NOMO-1 treated with dmso at 0.1 percent for 144 hours (cell line): Measurements from ENCODE around the gene MAU2.

Experiments
- DNase-seq: peaks from one replicate; lab custom pipeline; 2025; ENCODE audit not compliant: unreplicated experiment; lab: John Stamatoyannopoulos, UW

MAU2 gene, protein sequence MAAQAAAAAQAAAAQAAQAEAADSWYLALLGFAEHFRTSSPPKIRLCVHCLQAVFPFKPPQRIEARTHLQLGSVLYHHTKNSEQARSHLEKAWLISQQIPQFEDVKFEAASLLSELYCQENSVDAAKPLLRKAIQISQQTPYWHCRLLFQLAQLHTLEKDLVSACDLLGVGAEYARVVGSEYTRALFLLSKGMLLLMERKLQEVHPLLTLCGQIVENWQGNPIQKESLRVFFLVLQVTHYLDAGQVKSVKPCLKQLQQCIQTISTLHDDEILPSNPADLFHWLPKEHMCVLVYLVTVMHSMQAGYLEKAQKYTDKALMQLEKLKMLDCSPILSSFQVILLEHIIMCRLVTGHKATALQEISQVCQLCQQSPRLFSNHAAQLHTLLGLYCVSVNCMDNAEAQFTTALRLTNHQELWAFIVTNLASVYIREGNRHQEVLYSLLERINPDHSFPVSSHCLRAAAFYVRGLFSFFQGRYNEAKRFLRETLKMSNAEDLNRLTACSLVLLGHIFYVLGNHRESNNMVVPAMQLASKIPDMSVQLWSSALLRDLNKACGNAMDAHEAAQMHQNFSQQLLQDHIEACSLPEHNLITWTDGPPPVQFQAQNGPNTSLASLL

DNA sequence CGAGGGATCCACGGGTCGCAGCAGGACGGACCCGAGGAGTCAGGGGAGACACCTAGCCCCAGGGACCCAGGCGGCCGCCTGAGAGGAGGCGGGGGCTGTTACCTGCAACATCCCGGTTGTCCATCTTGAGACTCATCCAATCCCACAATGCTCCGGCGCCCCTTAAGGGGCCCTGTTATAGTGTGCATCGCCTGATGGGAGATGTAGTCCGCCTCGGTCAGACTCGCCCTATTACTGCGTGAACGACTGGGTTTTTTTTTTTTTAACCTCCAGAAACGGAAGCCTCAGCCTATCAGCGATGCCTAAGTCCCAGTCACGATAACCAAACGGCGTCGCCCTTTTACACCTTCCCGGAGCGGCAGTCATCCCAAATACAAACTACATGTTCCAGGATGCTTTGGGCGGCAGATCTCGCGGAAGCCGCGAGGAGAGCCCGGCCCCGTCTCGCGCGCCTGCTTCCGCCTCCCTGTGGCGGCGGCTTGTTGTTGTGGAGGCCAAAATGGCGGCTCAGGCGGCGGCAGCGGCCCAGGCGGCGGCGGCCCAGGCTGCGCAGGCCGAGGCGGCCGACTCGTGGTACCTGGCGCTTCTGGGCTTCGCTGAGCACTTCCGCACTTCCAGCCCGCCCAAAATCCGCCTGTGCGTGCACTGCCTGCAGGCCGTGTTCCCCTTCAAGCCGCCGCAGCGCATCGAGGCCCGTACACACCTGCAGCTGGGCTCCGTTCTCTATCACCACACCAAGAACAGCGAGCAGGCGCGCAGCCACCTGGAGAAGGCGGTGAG is at the start of gene MAU2, which contains the start of gene SUGP1:
Gene MAU2, plus strand, starts transcription at position 469 of the 780 bp plus-strand sequence. Its CDS starts 31 bp downstream, at position 500.
Gene SUGP1, minus strand, starts transcription at position 149 of the 780 bp plus-strand sequence. Its CDS starts 13 bp downstream, at position 136.
- peak; percentile 96 for DNase-seq

DNA sequence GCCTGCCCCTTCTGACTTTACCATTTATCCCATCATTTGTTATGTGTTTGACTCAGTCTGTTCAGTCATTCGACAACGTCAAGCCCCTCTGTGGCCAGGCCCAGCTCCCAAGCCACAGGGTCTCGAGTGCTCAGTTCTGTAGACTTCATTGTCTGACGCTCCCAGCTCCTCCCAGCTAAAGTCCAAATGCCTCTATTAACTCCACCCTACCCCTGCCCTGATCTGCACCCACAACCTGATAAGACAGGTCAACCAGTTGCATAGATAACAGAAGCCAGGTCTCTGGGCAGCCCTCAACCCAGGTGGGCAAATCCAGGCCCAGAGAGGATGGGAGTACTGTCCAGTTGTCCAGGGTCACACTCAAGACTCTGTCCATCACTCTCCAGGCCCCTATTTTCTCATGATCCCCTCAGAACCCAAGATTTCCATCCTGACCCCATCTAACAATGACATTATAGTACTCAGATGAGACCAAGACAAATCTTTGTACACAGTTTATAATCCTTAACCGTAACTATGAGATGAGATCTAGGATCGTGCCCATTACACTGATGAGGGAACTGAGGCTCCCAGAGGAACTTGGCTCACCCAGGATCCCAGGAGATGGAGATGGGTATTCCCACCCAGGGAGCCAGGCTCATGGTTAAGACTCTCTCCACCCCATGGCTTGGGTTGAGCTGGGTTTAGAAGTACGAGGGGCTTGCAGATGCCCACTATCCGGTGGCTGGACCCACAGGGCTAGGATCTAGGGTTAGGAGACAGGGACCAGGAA is 48.6 kb upstream of the MAU2 start:
- DNase-seq = no peak

DNA sequence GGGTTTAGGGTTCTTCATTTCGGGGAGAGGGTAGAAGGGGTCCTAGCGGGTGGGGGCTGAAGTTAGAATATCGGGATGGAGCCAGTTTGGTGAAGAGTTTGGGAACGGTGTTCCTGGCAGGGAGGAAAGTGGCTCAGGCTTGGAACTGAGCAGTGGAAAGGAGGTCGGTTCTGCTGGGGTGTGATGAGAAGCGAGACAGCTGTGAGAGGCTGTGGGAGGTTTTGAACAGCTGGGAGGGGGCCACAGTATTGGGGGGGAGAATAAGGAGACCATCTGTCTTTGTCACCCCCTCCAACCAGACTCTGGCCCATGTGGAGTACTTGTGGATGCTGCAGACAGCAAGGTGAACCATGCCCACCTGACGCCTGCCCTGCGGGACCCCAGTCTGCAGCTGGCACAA is 46.5 kb upstream of the MAU2 start:
- DNase-seq = no peak

DNA sequence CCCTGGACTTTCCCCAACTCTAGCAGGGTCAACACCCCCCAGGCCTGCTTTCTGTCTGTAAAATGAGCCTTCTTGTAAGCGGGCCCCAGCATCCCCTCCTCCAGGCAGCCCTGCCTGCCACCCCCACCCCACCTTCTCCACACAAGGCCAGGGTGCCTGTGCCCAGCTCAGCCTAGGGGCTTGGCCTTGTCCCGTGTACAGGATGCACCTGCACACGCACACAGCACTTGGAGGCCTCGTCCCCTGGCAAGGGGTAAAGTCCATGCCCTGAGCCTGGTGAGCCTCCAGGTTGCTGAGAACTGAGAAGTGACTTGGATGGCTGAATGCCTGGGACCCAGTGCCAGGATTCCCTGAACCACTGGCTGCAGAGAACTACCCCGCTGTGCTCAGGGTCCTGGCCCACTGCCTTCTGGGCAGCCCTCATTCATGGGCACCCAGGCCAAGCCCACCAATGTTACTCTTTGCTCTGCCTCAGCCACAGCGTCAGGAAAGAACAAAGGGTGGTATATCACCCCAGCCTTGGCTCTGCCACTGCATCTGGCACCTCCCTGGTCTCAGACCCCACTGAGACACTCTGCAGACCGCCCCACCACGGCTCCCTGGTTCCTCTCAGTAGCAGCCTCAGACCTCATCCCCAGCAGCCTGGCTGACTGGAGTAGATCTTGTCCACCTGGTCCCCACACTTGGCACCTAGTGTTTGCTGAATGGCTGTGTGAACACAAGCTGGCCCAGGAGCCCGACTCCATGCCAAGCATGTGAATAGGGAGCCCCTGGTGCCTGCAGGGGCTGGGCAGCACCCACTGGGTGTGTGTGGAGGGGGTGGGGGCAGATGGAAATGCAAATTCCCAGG is 45.7 kb upstream of the MAU2 start:
- no peak for DNase-seq

DNA sequence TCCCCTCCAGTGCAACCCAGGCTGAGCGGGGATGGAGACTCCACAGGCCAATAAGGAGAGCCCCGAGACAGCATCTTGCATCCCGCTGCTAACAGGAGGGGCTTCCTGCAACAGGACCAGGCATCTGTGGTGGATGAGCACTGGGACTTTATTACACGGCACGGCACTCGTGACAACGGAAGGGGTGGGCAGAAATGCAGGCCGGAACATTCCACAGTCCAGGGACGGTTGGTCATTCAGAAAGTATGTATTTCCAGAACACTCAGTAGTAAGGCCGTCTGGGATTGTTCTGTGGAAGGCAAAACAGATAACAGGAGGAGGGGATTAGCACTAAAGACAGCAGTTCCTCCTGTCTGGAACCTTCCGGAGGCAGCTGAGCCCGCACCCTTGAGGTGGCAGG is 44.2 kb upstream of the MAU2 start:
- no peak for DNase-seq

DNA sequence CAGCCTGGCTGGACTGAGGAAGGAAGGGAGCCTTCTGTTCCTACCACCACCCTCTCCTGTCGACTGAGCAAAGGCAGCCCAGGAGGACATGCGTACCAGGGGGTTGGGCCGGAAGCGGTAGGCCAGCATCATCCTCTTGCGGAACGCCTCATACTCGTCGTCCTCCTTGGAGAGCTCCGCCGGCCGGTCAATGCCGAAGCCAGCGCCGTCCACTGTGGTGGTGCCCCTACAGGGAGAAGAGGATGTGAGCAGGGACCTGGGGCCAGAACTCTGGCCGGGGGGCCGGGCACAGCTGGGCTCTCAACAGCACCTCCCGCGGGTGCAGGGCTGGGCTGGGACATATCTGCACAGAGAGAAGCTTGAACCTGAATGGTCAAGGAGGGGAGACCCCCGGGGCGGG is 43.8 kb upstream of the MAU2 start:
- no peak for DNase-seq

DNA sequence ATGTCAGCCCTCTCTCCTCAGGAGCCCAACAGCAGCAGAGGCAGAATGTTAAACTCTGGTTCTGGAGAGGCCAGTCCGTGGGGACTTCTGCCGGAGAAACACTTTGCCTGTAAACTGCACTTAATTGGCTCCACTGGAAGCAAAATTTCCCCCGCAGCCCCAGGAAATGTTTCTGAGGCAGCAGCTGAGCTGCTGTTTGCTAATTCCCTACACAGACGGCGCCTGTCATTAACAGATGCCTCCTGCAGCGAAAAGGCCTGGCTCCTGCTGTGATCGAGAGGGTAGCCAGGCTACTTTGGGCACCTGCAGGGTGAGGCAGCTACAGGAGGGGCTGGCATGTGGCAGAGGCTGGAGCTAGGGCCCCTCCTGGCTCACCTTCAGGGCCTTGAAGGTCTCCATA is 42.3 kb upstream of the MAU2 start:
- DNase-seq = no peak

DNA sequence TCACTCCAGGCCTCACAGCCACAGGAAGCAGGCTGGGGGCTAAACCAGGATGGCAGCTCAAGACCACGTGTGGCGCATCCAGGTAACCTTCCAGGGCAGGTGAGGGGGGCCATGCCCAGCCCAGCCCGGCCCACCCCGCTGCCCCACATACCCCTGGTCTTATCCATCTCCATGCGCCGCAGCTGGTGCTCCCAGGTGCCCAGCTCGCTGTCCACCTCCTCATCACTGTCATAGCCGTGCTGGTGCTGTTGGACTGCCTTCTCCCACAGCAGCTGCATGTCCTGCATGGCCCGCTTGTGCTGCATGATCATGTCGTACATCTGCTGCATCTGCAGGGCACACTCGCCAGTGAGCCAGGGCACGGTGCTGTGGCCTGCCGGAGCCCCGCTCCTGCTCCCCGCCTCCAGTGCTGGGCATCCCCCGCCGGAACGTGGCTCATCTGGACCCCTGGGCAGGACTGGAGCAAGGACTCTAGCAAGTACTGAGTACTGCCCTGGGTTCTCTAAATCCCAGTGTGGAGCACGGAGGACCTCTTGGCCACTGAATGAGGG is 41.5 kb upstream of the MAU2 start:
- DNase-seq = no peak

DNA sequence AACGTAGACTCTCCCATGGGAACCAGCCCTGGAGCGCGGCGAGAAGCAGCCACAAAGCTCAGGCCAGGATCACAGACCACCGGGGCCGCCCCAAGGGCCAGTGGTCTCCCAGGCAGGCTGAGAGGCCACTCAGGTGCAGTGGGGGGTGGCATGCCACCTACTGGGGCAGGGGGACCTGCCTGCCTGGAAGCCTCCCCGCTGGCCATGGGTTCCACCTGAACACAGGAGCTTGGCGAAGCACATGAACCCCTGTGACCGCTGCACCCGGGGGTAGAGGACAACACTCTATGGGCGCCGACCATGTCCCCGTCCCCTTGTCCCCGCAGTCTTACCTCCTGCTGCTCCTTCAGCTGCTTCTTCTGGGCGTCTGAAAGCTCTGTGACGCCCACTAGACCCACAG is 40.8 kb upstream of the MAU2 start:
- DNase-seq = no peak

DNA sequence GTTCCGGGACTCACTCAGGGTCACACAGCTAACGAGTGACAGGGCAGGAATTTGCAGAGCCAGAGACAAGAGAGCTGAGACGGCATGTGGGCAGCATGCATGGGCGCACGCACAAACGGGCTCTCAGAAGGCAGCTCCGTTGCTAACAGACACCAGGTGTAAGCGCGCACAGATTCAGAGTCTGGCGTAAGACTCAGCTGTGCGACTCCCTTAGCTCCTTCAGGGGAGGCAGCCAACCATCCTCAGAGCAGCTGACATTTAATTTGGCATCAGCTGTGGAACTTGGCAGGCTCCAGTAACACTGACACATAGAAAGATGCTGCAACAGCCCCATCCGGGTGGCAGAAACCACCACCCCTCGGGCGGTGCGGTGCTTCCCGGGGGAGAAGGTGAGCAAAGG is 40.1 kb upstream of the MAU2 start:
- no peak for DNase-seq

DNA sequence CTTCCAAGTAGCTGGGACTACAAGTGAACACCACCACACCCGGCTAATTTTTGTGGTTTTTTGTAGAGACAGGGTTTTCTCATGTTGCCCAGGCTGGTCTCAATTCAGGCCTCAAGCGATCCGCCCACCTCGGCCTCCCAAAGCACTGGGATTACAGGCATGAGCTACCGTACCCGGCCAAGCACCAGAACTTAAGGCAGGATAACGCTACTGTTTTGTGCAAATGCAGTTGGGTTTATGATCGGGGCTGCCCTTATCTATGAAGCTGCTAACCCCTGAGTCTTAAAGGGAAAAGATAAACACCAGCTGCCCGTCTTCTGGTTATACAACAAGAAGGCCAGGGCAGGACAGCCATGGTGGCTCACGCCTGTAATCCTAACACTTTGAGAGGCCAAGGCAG is 34.9 kb upstream of the MAU2 start:
- DNase-seq = no peak

DNA sequence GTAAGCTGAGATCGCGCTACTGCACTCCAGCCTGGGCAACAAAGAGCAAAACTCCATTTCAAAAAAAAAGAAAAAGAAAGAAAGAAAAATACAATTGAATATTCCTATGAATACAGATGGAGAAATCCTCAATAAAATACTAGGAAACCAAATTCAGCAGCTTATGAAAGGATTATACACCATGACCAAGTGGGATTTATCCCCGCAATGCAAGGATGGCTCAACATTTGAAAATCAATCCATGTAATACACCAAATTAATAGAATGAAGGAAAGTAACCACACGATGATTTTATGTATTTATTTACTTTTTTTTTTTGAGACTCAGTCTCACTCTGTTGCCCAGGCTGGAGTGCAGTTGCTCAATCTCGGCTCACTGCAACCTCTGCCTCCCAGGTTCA is 28.0 kb upstream of the MAU2 start:
- no peak for DNase-seq

DNA sequence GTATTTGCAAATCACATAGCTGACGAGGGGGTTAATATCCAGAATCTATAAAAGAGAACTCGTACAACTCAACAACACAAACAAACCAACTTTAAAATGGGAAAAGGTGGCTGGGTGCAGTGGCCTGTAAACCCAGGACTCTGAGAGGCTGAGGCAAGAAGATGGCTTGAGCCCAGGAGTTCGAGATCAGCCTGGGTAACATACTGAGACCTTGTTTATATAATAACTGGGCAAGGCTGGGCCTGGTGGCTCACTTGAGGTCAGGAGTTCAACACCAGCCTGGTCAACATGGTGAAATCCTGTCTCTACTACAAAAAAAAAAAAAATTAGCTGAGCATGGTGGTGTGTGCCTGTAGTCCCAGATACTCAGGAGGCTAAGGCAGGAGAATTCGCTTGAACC is 25.7 kb upstream of the MAU2 start:
- no peak for DNase-seq

DNA sequence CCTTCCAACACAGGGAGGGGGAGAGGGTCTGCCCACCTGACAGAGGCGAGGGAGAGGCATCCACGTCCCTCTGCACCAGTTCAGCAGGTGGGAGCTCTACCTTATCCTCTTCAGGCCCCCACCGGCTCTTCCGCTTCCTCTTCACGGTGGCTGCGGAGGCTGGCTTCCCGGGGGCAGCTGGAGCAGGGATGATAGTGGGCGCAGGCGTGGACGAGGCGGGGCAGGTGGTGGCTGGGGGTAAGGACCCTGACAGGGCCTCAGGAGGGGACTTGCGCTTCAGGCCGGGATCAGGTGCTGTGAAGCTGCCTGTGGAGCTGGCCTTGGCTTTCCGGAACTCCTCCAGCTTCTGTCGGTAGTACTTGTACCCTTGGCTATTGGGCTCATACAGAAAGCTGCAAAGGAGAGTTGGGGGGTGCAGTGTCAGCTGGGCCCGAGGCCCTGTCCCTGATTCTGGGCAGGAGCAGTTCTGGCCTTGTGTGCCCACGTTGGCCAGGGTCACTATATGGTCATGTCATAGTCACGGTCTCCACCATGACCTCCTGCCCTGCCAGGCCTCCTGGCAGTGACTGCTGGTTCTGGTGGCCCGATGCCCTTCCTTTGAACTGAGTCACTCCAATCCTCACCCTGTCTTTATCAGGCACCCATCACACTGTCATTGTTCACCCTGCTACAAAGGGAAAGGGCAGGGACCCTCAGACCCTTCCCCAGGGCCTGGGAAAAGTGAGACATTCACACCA is 23.5 kb upstream of the MAU2 start:
- DNase-seq = no peak

DNA sequence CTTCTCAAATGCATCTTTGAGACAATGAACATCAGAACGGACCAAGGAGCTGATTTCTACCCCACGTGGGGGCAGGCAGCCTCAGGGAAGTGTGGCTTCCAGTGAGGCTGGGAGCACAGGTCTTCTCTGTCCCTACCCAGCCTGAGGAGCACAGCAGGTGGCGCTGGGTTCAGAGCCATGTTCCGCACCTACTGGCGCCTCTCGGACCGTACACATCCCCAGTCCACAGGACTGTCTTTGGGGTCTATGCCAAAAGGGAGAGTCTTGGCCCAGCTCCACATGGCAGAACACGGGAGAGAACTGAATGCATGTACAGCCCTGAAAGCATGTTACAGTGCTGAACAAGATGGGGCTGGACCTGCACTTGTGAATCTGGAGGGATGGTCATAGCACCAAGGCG is 22.9 kb upstream of the MAU2 start:
- no peak for DNase-seq

DNA sequence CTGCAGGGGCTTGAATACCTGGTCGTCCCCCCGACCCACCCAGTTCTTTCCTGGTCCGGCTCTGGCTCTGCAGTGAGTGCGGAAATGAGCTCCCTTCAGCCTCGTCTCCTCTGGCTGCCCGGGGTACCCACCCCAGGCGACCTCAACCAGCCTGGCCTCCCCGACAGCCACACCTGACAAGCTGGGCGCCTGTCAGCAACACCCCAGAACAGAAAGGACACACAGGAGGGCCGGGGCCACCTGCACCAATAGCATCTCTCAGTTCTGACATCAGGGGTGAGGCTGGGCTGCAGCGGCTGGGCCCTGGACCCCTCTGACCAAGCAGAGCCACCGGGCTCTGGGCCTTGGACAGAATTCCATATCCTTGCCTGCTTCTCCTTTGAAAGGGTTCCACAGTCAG is 20.0 kb upstream of the MAU2 start:
- DNase-seq = no peak

DNA sequence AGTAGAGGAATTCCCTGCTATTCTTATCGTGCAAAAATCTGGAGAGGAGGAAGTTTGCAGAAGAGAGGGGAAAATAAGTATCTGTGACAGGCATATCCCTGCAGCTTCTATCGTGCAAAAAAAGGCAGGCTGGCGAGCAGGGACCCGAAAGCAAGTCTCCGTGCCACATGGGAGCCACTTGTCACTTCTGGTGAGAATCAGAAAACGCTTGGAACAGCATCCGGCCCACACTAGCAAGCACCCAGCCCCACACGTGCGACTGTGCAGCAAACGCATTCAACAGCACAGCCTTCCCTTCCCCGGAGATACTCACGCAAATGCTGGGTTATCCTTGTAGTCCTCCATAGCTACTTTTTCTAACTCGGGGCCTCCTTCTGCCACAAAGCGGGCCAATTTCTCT is 17.2 kb upstream of the MAU2 start:
- no peak for DNase-seq

DNA sequence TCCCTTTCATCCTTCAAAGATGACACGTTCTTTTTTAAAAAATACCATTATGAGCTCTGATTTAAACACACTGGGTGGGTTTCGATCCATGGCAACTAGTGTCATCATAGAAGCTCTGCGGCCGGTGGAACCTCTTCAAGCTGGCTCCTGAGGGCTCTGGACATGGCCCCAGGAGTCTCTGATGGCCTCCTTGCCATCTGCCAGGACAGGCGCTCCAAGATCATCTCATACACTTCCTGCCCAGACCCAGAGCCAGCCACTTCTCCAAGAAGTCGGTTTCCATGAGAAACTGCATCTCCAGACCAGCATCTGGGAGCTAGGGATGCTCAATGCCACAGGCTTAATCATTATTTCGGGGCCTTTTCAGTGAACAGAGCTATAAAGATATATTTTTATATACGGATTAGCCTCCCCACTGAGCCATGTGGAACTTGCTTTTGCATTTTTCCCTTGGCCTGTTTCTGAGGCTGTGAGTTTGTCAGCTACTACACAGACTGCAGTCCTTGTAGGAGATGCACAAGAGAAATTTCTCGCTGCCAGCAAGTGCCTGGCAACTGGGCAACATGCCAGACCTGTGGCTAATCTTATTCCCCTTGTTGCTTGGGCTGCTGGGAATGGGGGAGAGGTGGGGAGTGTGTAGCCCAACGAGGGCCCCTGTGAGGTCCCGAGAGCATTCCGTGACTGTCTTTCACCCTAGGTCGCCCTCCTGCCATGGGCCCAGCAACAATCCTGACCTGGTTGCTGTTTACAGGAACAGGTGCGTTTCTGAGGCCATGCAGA is 16.3 kb upstream of the MAU2 start:
- no peak for DNase-seq
